Esophagus muscularis mucosa (tissue), 4 donors: Measurements from ENCODE around the gene MYO9B. TPM values are rescaled to one million over a fixed set of nuclear protein-coding genes. Genes with fewer than 3 reads are reported as not detected.
A peak's percentile ranks its signal among the peaks of the same experiment; 100 is the strongest.

Experiments
- DNase-seq: peaks from one replicate; pipeline ENCODE4 v3.0.0-alpha.2; 2017; ENCODE audit errors: extremely low spot score
- H3K27ac ChIP-seq, 4 donors: fragments of 200-600 bp; sonication (generic); replicated peaks in 1 of 4; 1 replicate in 3 of 4; 2 replicates in 1 of 4; pipeline ENCODE4 v1.5.1; 2016 to 2019; ENCODE audit warnings: mild to moderate bottlenecking in 1 of 4
- H3K27me3 ChIP-seq, 4 donors: fragments of 200-600 bp; sonication (generic); one replicate each; pipeline versions ENCODE4 v1.5.1 to v1.6.0; 2016 to 2019
- H3K36me3 ChIP-seq, 4 donors: fragments of 200-600 bp; sonication (generic); one replicate each; pipeline ENCODE4 v1.5.1; 2016 to 2019
- H3K4me1 ChIP-seq, 4 donors: fragments of 200-600 bp; sonication (generic); one replicate each; pipeline ENCODE4 v1.5.1; 2016 to 2019
- H3K4me3 ChIP-seq, 4 donors: fragments of 200-600 bp; sonication (generic); 1 replicate in 2 of 4; 2 replicates in 2 of 4; pipeline ENCODE4 v1.5.1; 2016 to 2019; ENCODE audit warnings: mild to moderate bottlenecking in 4 of 4, moderate library complexity in 1 of 4
- H3K9me3 ChIP-seq, 4 donors: fragments of 200-600 bp; sonication (generic); 1 replicate in 3 of 4; 2 replicates in 1 of 4; pipeline ENCODE4 v1.5.1; 2016 to 2019
- CTCF ChIP-seq, 3 experiments: fragments of 200-600 bp in 2 of 3; fragments of 450-650 bp in 1 of 3; sonication (generic) in 2 of 3; IDR thresholded peaks; one replicate each; pipeline ENCODE4 v1.5.1; 2017 to 2019; ENCODE audit warnings: antibody characterized with exemption in 3 of 3, mild to moderate bottlenecking in 2 of 3, moderate library complexity in 1 of 3
- EP300 ChIP-seq: sonication (generic); formaldehyde crosslinking; IDR thresholded peaks from one replicate; pipeline ENCODE4 v1.6.1; 2017; ENCODE audit warnings: antibody characterized with exemption
- POLR2A ChIP-seq: fragments of 450-650 bp; IDR thresholded peaks from one replicate; pipeline ENCODE4 v1.6.1; 2017; ENCODE audit warnings: antibody characterized with exemption, moderate library complexity, mild to moderate bottlenecking, low read depth
- POLR2AphosphoS5 ChIP-seq, 2 donors: sonication (generic); formaldehyde crosslinking; IDR thresholded peaks; one replicate each; pipeline ENCODE4 v1.6.1; 2017; ENCODE audit warnings: antibody characterized with exemption in 2 of 2
- WGBS: methylation state at CpG from one replicate; pipeline ENCODE4 v1.1.5; 2018; 5-methylcytosine and 5-hydroxymethylcytosine counted together
- intact Hi-C: fragments of 100-400 bp; cut with DNase I; formaldehyde crosslinking; loops from one replicate; pipeline ENCODE4 v1.15.1; 2023
- total RNA-seq, 4 donors: library from RNA; depleted of rRNA; stranded (reverse); fragments of >200 nt; gene quantifications; one replicate each; pipeline versions ENCODE4 v1.1.0 to v1.2.1, GENCODE V29; 2016

MYO9B gene
- total RNA-seq, 4 donors from 2014 or later = 52.6 to 73.3 (median 57.7) TPM

GRCh38 chr19:17069193-17069592 lies 6.4 kb upstream of the MYO9B start:
- Histone ChIP-seq H3K4me1 (peaks cover 11 to 19% (median 14%) of the 10 kb centered on the region in 4 donors), H3K27me3 (no peaks in the 10 kb centered on the region), H3K27ac (no peak overlapping the region), H3K36me3 (peaks cover 0 to 28% (median 15%) of the 10 kb centered on the region in 4 donors), H3K9me3 (peaks cover 0 to 2% (median 0%) of the 10 kb centered on the region in 4 donors), H3K4me3 (no peak overlapping the region)
- no peak for TF ChIP-seq CTCF (IDR thresholded peaks at IDR 0.05)
- no peak for TF ChIP-seq POLR2A
- TF ChIP-seq EP300 = no peak
- no peak for TF ChIP-seq POLR2AphosphoS5 (IDR thresholded peaks at IDR 0.05)
- no peak for DNase-seq
- intact Hi-C loops = no loop called here
- WGBS = 81% methylated on average over 9 of the region's 9 CpGs

GRCh38 chr19:17070421-17070820 lies 5.2 kb upstream of the MYO9B start:
- Histone ChIP-seq H3K9me3 (no peaks in the 10 kb centered on the region), H3K4me3 (no peak overlapping the region), H3K4me1 (peaks cover 17 to 27% (median 21%) of the 10 kb centered on the region in 4 donors), H3K27me3 (no peaks in the 10 kb centered on the region), H3K36me3 (peaks cover 0 to 28% (median 15%) of the 10 kb centered on the region in 4 donors), H3K27ac (no peak overlapping the region)
- intact Hi-C loops = loop anchor here (10.0 kb wide), 1 partner anchor 144 kb away; the partner anchor contains the start of gene USE1
- 89% methylated on average over 12 of the region's 12 CpGs for WGBS
- TF ChIP-seq POLR2AphosphoS5 (IDR thresholded peaks at IDR 0.05) = no peak
- TF ChIP-seq POLR2A = no peak
- no peak for TF ChIP-seq CTCF (IDR thresholded peaks at IDR 0.05)
- TF ChIP-seq EP300 = no peak
- DNase-seq = no peak

GRCh38 chr19:17070912-17071311 lies 4.7 kb upstream of the MYO9B start:
- no peak overlapping the region for H3K27ac ChIP-seq
- 92% methylated on average over 7 of the region's 7 CpGs for WGBS
- no peaks in the 10 kb centered on the region for H3K27me3 ChIP-seq
- no peak overlapping the region for H3K4me3 ChIP-seq
- DNase-seq = no peak
- H3K4me1 ChIP-seq = peaks cover 17 to 27% (median 21%) of the 10 kb centered on the region in 4 donors
- no peak for TF ChIP-seq POLR2A
- no peak for TF ChIP-seq POLR2AphosphoS5 (IDR thresholded peaks at IDR 0.05)
- TF ChIP-seq EP300 = no peak
- TF ChIP-seq CTCF (IDR thresholded peaks at IDR 0.05) = no peak
- H3K9me3 ChIP-seq = no peaks in the 10 kb centered on the region
- intact Hi-C loops = loop anchor here (10.0 kb wide), 1 partner anchor 144 kb away; the partner anchor contains the start of gene USE1
- H3K36me3 ChIP-seq = peaks cover 0 to 28% (median 15%) of the 10 kb centered on the region in 4 donors

GRCh38 chr19:17073869-17074633 lies 1.5 kb upstream of the MYO9B start:
- no peaks in the 10 kb centered on the region for H3K27me3 ChIP-seq
- TF ChIP-seq POLR2A (no peak), EP300 (no peak), POLR2AphosphoS5 (IDR thresholded peaks at IDR 0.05) (no peak), CTCF (IDR thresholded peaks at IDR 0.05) (no peak)
- peaks cover 0 to 20% (median 8%) of the 10 kb centered on the region in 4 donors for H3K36me3 ChIP-seq
- WGBS = 43% methylated on average over 16 of the region's 18 CpGs
- peaks cover 35 to 51% (median 44%) of the 10 kb centered on the region in 4 donors for H3K4me1 ChIP-seq
- peak overlapping the region in 1 of 4 donors; percentile 90 for H3K27ac ChIP-seq
- intact Hi-C loops = loop anchor here (10.0 kb wide), 1 partner anchor 141 kb away; the partner anchor contains the start of gene USE1
- peak overlapping the region; percentile 59 to 82 (median 72) for H3K4me3 ChIP-seq
- no peak for DNase-seq
- H3K9me3 ChIP-seq = no peaks in the 10 kb centered on the region
